ENCODE results near the gene CIB4.

GRCh38 chr2:26616706-26617587, 24.2 kb downstream of the CIB4 start:
- no peak for TF ChIP-seq CTCF (IDR thresholded peaks at IDR 0.05)
- TF ChIP-seq POLR2A (IDR thresholded peaks at IDR 0.05): no peak
- no peak for TF ChIP-seq EP300 (IDR thresholded peaks at IDR 0.05)

All from ovary (tissue), 3 donors.